DND-41 (cell line): Measurements from ENCODE around the gene TEX9.

ENCODE experiments used
- ATAC-seq: fragments of 200-7000 bp; cut with Tn5 transposase; 3 replicates; pipeline ENCODE4 v1.9.1; 2021; ENCODE audit warnings: low read depth; ENCODE audit not compliant: insufficient read depth
- DNase-seq: peaks from one replicate; pipeline ENCODE4 v3.0.0-alpha.2; 2020
- H2AFZ ChIP-seq: 2 replicates; pipeline ENCODE4 v1.6.0; 2012; ENCODE audit warnings: low read depth, low read length
- H3K27ac ChIP-seq: 2 replicates; pipeline ENCODE4 v1.5.1; 2012; ENCODE audit warnings: low read length, inconsistent platforms
- H3K27me3 ChIP-seq: fragments of 200-600 bp; sonication (generic); 2 replicates; pipeline ENCODE4 v1.6.0; 2012; ENCODE audit warnings: low read length, mild to moderate bottlenecking, inconsistent platforms; ENCODE audit not compliant: insufficient read depth, poor library complexity
- H3K36me3 ChIP-seq: 2 replicates; pipeline ENCODE4 v1.5.1; 2012; ENCODE audit warnings: low read length, inconsistent platforms; ENCODE audit not compliant: insufficient read depth
- H3K4me1 ChIP-seq: 2 replicates; pipeline ENCODE4 v1.5.1; 2012; ENCODE audit warnings: mild to moderate bottlenecking, low read length; ENCODE audit not compliant: insufficient read depth
- H3K4me2 ChIP-seq: 2 replicates; pipeline ENCODE4 v1.6.0; 2012; ENCODE audit warnings: mild to moderate bottlenecking, moderate library complexity, low read length, inconsistent platforms; ENCODE audit not compliant: insufficient read depth
- H3K4me3 ChIP-seq, 2 experiments: fragments of 200-600 bp in 1 of 2; shearing (Covaris generic) in 1 of 2; 2 replicates each; pipeline ENCODE4 v1.5.1; 2012 to 2016; ENCODE audit warnings: inconsistent platforms in 2 of 2, low read length in 2 of 2, mild to moderate bottlenecking in 2 of 2, low read depth in 1 of 2, moderate library complexity in 1 of 2
- H3K79me2 ChIP-seq: 2 replicates; pipeline ENCODE4 v1.6.0; 2012; ENCODE audit warnings: low read length, inconsistent platforms; ENCODE audit not compliant: insufficient read depth
- H3K9ac ChIP-seq: 2 replicates; pipeline ENCODE4 v1.6.0; 2012; ENCODE audit warnings: low read depth, mild to moderate bottlenecking, inconsistent platforms, low read length, moderate library complexity
- H3K9me3 ChIP-seq: 2 replicates; pipeline ENCODE4 v1.5.1; 2012; ENCODE audit warnings: low read length, moderate library complexity, mild to moderate bottlenecking, inconsistent platforms; ENCODE audit not compliant: insufficient read depth, severe bottlenecking
- H4K20me1 ChIP-seq: 2 replicates; pipeline ENCODE4 v1.6.0; 2012; ENCODE audit warnings: low read length; ENCODE audit not compliant: insufficient read depth
- CTCF ChIP-seq: IDR thresholded peaks from 2 replicates; pipeline ENCODE4 v1.5.1; 2012; ENCODE audit warnings: borderline replicate concordance, low read length, moderate library complexity, mild to moderate bottlenecking; ENCODE audit not compliant: poor library complexity, severe bottlenecking; ENCODE audit errors: extremely low read depth
- EZH2 ChIP-seq: IDR thresholded peaks from 3 replicates; pipeline ENCODE4 v1.6.1; 2012; ENCODE audit warnings: borderline replicate concordance, low read depth, mild to moderate bottlenecking, moderate library complexity, low read length, inconsistent platforms; ENCODE audit not compliant: severe bottlenecking

The TEX9 gene

GRCh38 chr15:56327721-56328502, 37.3 kb upstream of the TEX9 start:
- Histone ChIP-seq H3K4me3 (no peak overlapping the region), H3K9ac (no peak overlapping the region), H3K27me3 (peaks cover 3% of the 10 kb centered on the region), H3K36me3 (no peaks in the 10 kb centered on the region), H3K4me1 (no peaks in the 10 kb centered on the region; the same call in 1 of the 2 replicates), H4K20me1 (no peaks in the 10 kb centered on the region), H3K4me2 (no peak overlapping the region), H3K27ac (no peak overlapping the region), H2AFZ (peak overlapping the region; percentile 21; the same call in 1 of the 2 replicates), H3K79me2 (no peaks in the 10 kb centered on the region), H3K9me3 (no peaks in the 10 kb centered on the region)
- ATAC-seq: peak; percentile 83
- DNase-seq: peak; percentile 66
- TF ChIP-seq CTCF: no peak
- TF ChIP-seq EZH2: no peak

GRCh38 chr15:56337084-56337725, 28.0 kb upstream of the TEX9 start:
- H3K4me1 ChIP-seq: no peaks in the 10 kb centered on the region
- no peaks in the 10 kb centered on the region for H4K20me1 ChIP-seq
- H3K9ac ChIP-seq: no peak overlapping the region
- DNase-seq (no peak), ATAC-seq (no peak)
- H3K9me3 ChIP-seq: no peaks in the 10 kb centered on the region
- H2AFZ ChIP-seq: no peak overlapping the region
- H3K36me3 ChIP-seq: no peaks in the 10 kb centered on the region
- H3K79me2 ChIP-seq: no peaks in the 10 kb centered on the region
- no peaks in the 10 kb centered on the region for H3K27me3 ChIP-seq
- TF ChIP-seq EZH2 (no peak), CTCF (no peak)
- no peak overlapping the region for H3K4me3 ChIP-seq
- no peak overlapping the region for H3K4me2 ChIP-seq
- no peak overlapping the region for H3K27ac ChIP-seq

- Histone ChIP-seq H3K4me2 (no peak overlapping the region), H3K9me3 (no peaks in the 10 kb centered on the region), H3K4me1 (no peaks in the 10 kb centered on the region), H3K9ac (no peak overlapping the region), H3K36me3 (no peaks in the 10 kb centered on the region), H3K27ac (no peak overlapping the region), H3K4me3 (no peak overlapping the region), H3K79me2 (no peaks in the 10 kb centered on the region), H2AFZ (no peak overlapping the region), H3K27me3 (no peaks in the 10 kb centered on the region), H4K20me1 (no peaks in the 10 kb centered on the region)
- DNase-seq (no peak), ATAC-seq (no peak)
- TF ChIP-seq CTCF (no peak), EZH2 (no peak)
These were observed 25.6 kb upstream of the TEX9 start for GRCh38 chr15:56339594-56339993.
